PC-9 (cell line): ENCODE measurements around the gene PLXNC1. TPM values are rescaled to one million over a fixed set of nuclear protein-coding genes. Genes with fewer than 3 reads are reported as not detected.

Source experiments
- BruUV-seq: library from RNA; stranded (reverse); fragments of 400-500 nt; replicated peaks from 2 replicates; lab custom pipeline; 2021; lab: Mats Ljungman, UMichigan
- CTCF ChIA-PET: fragments of 300-600 bp; sonication (Branson Sonifier 250); formaldehyde crosslinking; loops from one replicate; lab custom pipeline; 2022; ENCODE audit warnings: antibody characterized with exemption; lab: Charles Lee
- POLR2A ChIA-PET: fragments of 300-600 bp; sonication (Branson Sonifier 250); formaldehyde crosslinking; loops from one replicate; lab custom pipeline; 2022; ENCODE audit warnings: antibody characterized with exemption; ENCODE audit not compliant: unreplicated experiment; lab: Charles Lee
- DNase-seq, 2 experiments: peaks; one replicate each; pipeline versions ENCODE4 v3.0.0 to v3.0.0-alpha.2; 2015 to 2022; ENCODE audit warnings: mixed read lengths in 1 of 2
- H2AFZ ChIP-seq: fragments of 200-600 bp; sonication (generic); 2 replicates; pipeline ENCODE4 v1.8.1; 2017; ENCODE audit warnings: antibody characterized with exemption
- H3F3A ChIP-seq: fragments of 200-600 bp; sonication (generic); 2 replicates; pipeline ENCODE4 v1.8.1; 2017; ENCODE audit warnings: antibody characterized with exemption, mild to moderate bottlenecking, low read depth; ENCODE audit not compliant: insufficient read depth
- H3K27ac ChIP-seq: fragments of 200-600 bp; sonication (generic); 2 replicates; pipeline ENCODE4 v1.6.1; 2016; ENCODE audit warnings: mixed run types
- H3K27me3 ChIP-seq: fragments of 200-600 bp; sonication (generic); 2 replicates; pipeline ENCODE4 v1.6.1; 2016; ENCODE audit warnings: low read depth, mixed run types; ENCODE audit not compliant: insufficient read depth
- H3K36me3 ChIP-seq: fragments of 200-600 bp; sonication (generic); 2 replicates; pipeline ENCODE4 v1.6.1; 2016; ENCODE audit warnings: low read depth, mixed run types
- H3K4me1 ChIP-seq: fragments of 200-600 bp; sonication (generic); replicated peaks from 2 replicates; pipeline ENCODE4 v1.6.1; 2016; ENCODE audit warnings: mixed run types; ENCODE audit not compliant: insufficient read depth
- H3K4me2 ChIP-seq: fragments of 200-600 bp; sonication (generic); 2 replicates; pipeline ENCODE4 v1.6.1; 2017; ENCODE audit warnings: mixed run types
- H3K4me3 ChIP-seq: fragments of 200-600 bp; sonication (generic); 2 replicates; pipeline ENCODE4 v1.6.1; 2016; ENCODE audit warnings: mixed run types
- H3K79me2 ChIP-seq: fragments of 200-600 bp; sonication (generic); 2 replicates; pipeline ENCODE4 v1.6.1; 2017; ENCODE audit warnings: low read depth, mixed run types
- H3K9me2 ChIP-seq: fragments of 200-600 bp; sonication (generic); 2 replicates; pipeline ENCODE4 v1.8.1; 2017; ENCODE audit warnings: mild to moderate bottlenecking; ENCODE audit not compliant: insufficient read depth
- H3K9me3 ChIP-seq: fragments of 200-600 bp; sonication (generic); 2 replicates; pipeline ENCODE4 v1.8.1; 2016; ENCODE audit warnings: low read depth; ENCODE audit not compliant: insufficient read depth
- H4K20me1 ChIP-seq: fragments of 200-600 bp; sonication (generic); 2 replicates; pipeline ENCODE4 v1.8.1; 2017; ENCODE audit not compliant: insufficient read depth
- CTCF ChIP-seq: fragments of 200-600 bp; sonication (generic); conservative IDR thresholded peaks from 2 replicates; pipeline ENCODE4 v1.6.1; 2017; ENCODE audit warnings: mixed run types, antibody characterized with exemption, mild to moderate bottlenecking, moderate library complexity
- EZH2 ChIP-seq: fragments of 200-600 bp; sonication (generic); IDR thresholded peaks from 2 replicates; pipeline ENCODE4 v1.8.0; 2017; ENCODE audit warnings: antibody characterized with exemption, low read depth
- intact Hi-C: fragments of 100-400 bp; cut with micrococcal nuclease; formaldehyde crosslinking; loops from one replicate; pipeline ENCODE4 v1.10.0; 2022; ENCODE audit not compliant: unreplicated experiment
- total RNA-seq: library from RNA; stranded (reverse); gene quantifications from 2 replicates; pipeline ENCODE4 v1.2.3, GENCODE V29; 2021

PLXNC1 gene
- total RNA-seq, 1 experiment from 2014 or later = 2.3 TPM

- Histone ChIP-seq H3K4me3 (no peak overlapping the region), H3K36me3 (no peaks in the 10 kb centered on the region), H3K79me2 (no peaks in the 10 kb centered on the region), H2AFZ (no peak overlapping the region), H3K4me1 (no peaks in the 10 kb centered on the region), H3K9me3 (no peaks in the 10 kb centered on the region), H3K27ac (no peak overlapping the region), H3K27me3 (peaks cover 19% of the 10 kb centered on the region; the same call in 1 of the 2 replicates), H3F3A (no peaks in the 10 kb centered on the region), H4K20me1 (no peaks in the 10 kb centered on the region), H3K9me2 (no peaks in the 10 kb centered on the region), H3K4me2 (no peak overlapping the region)
- BruUV-seq = no TSS peak
- intact Hi-C loops = no loop called here
- TF ChIP-seq CTCF (no peak), EZH2 (no peak)
- no peak for DNase-seq
- ChIA-PET POLR2A (no interaction called here), CTCF (no interaction called here)
Observed at GRCh38 chr12:94200069-94200468, 51.7 kb downstream of the PLXNC1 start.

GRCh38 chr12:94200695-94201094 is 52.3 kb downstream of the PLXNC1 start:
- no peak overlapping the region for H3K4me2 ChIP-seq
- CTCF ChIA-PET = no interaction called here
- peaks cover 14% of the 10 kb centered on the region; the same call in 1 of the 2 replicates for H3K27me3 ChIP-seq
- POLR2A ChIA-PET = interaction anchor here (0.7 kb wide), 1 partner anchor 306 kb away, joined by 3 read pairs; no protein-coding TSS in a partner anchor
- no peak overlapping the region for H3K27ac ChIP-seq
- BruUV-seq = no TSS peak
- no peaks in the 10 kb centered on the region for H3F3A ChIP-seq
- H4K20me1 ChIP-seq = no peaks in the 10 kb centered on the region
- no peaks in the 10 kb centered on the region for H3K79me2 ChIP-seq
- H3K36me3 ChIP-seq = no peaks in the 10 kb centered on the region
- no peaks in the 10 kb centered on the region for H3K9me3 ChIP-seq
- DNase-seq = no peak
- H3K4me3 ChIP-seq = no peak overlapping the region
- H3K9me2 ChIP-seq = no peaks in the 10 kb centered on the region
- TF ChIP-seq CTCF = no peak
- TF ChIP-seq EZH2 = no peak
- H2AFZ ChIP-seq = no peak overlapping the region
- H3K4me1 ChIP-seq = no peaks in the 10 kb centered on the region
- intact Hi-C loops = no loop called here

GRCh38 chr12:94202245-94203180 is 54.1 kb downstream of the PLXNC1 start:
- Histone ChIP-seq H4K20me1 (no peaks in the 10 kb centered on the region), H3K4me3 (no peak overlapping the region), H3K79me2 (no peaks in the 10 kb centered on the region), H2AFZ (no peak overlapping the region), H3K4me1 (no peaks in the 10 kb centered on the region), H3K36me3 (no peaks in the 10 kb centered on the region), H3F3A (no peaks in the 10 kb centered on the region), H3K27ac (no peak overlapping the region), H3K4me2 (no peak overlapping the region), H3K9me3 (no peaks in the 10 kb centered on the region), H3K27me3 (peaks cover 6% of the 10 kb centered on the region; the same call in 1 of the 2 replicates), H3K9me2 (no peaks in the 10 kb centered on the region)
- intact Hi-C loops = no loop called here
- BruUV-seq = no TSS peak
- CTCF ChIA-PET = no interaction called here
- POLR2A ChIA-PET = no interaction called here
- TF ChIP-seq CTCF = no peak
- no peak for TF ChIP-seq EZH2
- DNase-seq = no peak
